Panc1 (cell line): Measurements from ENCODE around the gene FYN.

Experiments
- CTCF ChIP-seq: fragments of 450-650 bp; IDR thresholded peaks from 2 replicates; pipeline ENCODE4 v1.5.1; 2017; ENCODE audit warnings: mild to moderate bottlenecking
- POLR2AphosphoS5 ChIP-seq: IDR thresholded peaks from 2 replicates; pipeline ENCODE4 v1.6.1; 2012; ENCODE audit warnings: mild to moderate bottlenecking, low read depth, low read length, moderate library complexity
- REST ChIP-seq, 2 experiments: IDR thresholded peaks; 2 replicates each; pipeline ENCODE4 v1.6.1; 2011 to 2012; ENCODE audit warnings: low read depth in 2 of 2, control low read depth in 1 of 2, low read length in 1 of 2, mild to moderate bottlenecking in 1 of 2, moderate library complexity in 1 of 2; ENCODE audit not compliant: insufficient read depth in 1 of 2
- SIN3A ChIP-seq: IDR thresholded peaks from 2 replicates; pipeline ENCODE4 v1.6.1; 2012; ENCODE audit warnings: low read depth, mild to moderate bottlenecking, low read length, moderate library complexity, borderline replicate concordance; ENCODE audit not compliant: insufficient read depth
- TCF7L2 ChIP-seq: IDR thresholded peaks from 2 replicates; pipeline ENCODE4 v1.6.1; 2011; ENCODE audit warnings: mild to moderate bottlenecking, low read depth, low read length, inconsistent platforms

GRCh38 chr6:111855753-111856152, 17.5 kb downstream of the FYN start:
- TF ChIP-seq TCF7L2 (no peak), POLR2AphosphoS5 (no peak), CTCF (no peak), REST (IDR thresholded peaks at IDR 0.05; ENCODE audit: insufficient read depth in 1 of 2, low read depth in 2 of 2, low read length in 1 of 2) (no peak), SIN3A (no peak)
